ENCODE results near the gene RXRA. TPM values are rescaled to one million over a fixed set of nuclear protein-coding genes. Genes with fewer than 3 reads are reported as not detected.
A peak's percentile ranks its signal among the peaks of the same experiment; 100 is the strongest.

The RXRA gene
- polyA plus RNA-seq, 4 donors, result 30.8 to 83.5 (median 41.5) TPM

DNA sequence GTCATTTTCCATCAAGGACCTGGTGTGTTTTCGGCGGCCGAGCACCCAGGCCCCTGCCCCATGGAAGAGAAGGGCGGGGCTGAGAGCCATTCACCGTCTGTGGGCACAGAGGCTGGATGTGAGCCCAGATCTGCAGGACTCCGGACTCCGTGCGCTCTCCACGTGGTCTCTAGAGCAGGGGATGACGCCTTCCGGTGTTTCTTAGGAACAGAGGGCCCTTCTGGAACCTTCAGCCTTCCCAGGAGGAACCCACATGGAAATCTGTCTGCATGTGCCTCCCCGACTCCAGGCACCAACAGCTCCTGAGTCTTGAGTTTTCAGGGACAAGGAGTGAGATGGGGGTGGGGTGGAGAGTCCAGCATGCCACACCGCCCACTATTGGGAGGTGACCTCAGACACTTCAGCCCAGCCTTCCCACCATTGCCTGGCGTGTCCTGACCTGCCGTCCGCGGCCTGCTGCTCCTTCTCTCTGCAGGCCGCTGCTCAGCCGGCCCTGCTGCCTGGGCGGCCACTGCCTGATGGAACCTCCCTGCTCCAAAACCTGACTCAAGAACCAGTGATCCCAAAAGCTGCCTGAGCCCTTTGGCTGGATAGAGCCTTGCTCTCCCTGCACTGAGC is 2.4 kb upstream of the RXRA start:
- no peak overlapping the region for H3K4me3 ChIP-seq (ENCODE audit: low read depth in 1 of 3, low read length in 3 of 3)

DNA sequence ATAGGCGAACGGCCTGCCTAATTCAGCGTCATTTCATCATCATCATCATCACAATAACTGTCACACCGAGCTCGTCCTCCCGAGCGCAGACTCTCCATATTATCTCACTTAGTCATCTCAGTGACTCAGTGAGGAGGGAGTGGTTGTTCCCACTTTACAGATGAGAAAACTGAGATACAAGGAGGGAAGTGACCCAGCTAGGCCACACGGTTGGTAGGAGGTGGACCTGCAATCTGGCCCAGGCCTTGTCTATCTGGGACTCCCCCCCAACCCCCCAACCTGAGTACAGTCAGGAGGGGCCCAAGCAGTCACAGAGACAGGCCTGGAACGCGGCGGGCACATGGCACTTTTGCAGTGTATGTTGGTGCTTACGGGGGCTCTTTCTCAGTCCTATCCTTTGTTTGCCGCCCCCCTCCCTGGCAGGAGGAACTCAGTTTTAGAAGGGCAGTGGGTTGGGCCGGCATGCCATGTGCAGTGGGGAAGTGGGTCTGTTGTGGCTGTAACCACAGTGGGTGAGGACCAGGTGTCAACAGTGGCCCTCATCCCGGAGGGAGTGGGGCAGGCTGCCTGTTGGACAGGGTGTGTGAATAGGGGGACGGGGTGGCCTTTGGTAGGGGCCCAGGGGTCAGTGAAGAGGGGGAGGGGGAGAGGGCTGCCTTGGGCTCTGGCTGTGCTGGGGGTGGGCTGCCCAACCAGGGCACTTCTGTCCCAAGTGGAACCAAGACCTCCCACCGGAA is 1.7 kb upstream of the RXRA start:
- peak overlapping the region in 2 of 3 donors; percentile 67 to 88 for H3K4me3 ChIP-seq (ENCODE audit: low read depth in 1 of 3, low read length in 3 of 3)
- H3K36me3 ChIP-seq (ENCODE audit: control insufficient read depth in 3 of 3, insufficient read depth in 2 of 3, low read depth in 1 of 3, low read length in 3 of 3), result no peaks in the 10 kb centered on the region
- peaks cover 6 to 51% (median 12%) of the 10 kb centered on the region in 3 donors for H3K4me1 ChIP-seq (ENCODE audit: control insufficient read depth in 3 of 3, insufficient read depth in 2 of 3, low read depth in 1 of 3, low read length in 2 of 3)
- DNase-seq (peak in 1 of 2 donors; percentile 33), FAIRE-seq (no peak)
- H3K27me3 ChIP-seq (ENCODE audit: control insufficient read depth in 3 of 3, insufficient read depth in 3 of 3, low read length in 3 of 3), result no peaks in the 10 kb centered on the region
- 73 to 75% (median 75%) methylated on average over 17 of the region's 17 CpGs for WGBS, 3 donors
- peak overlapping the region in 2 of 3 donors; percentile 99 for H3K27ac ChIP-seq (ENCODE audit: low read depth in 1 of 3, low read length in 2 of 3)
- no peaks in the 10 kb centered on the region for H3K9me3 ChIP-seq (ENCODE audit: control insufficient read depth in 2 of 2, insufficient read depth in 1 of 2, low read depth in 1 of 2, low read length in 1 of 2)

More for the DNA sequence above, 2.4 kb upstream of the RXRA start:
- H3K36me3 ChIP-seq (ENCODE audit: control insufficient read depth in 3 of 3, insufficient read depth in 2 of 3, low read depth in 1 of 3, low read length in 3 of 3), result no peaks in the 10 kb centered on the region
- no peaks in the 10 kb centered on the region for H3K9me3 ChIP-seq (ENCODE audit: control insufficient read depth in 2 of 2, insufficient read depth in 1 of 2, low read depth in 1 of 2, low read length in 1 of 2)
- FAIRE-seq (no peak), DNase-seq (peak; percentile 42 to 97)
- WGBS, 3 donors, result 44 to 60% (median 49%) methylated on average over 20 of the region's 20 CpGs
- H3K27me3 ChIP-seq (ENCODE audit: control insufficient read depth in 3 of 3, insufficient read depth in 3 of 3, low read length in 3 of 3), result no peaks in the 10 kb centered on the region
- peaks cover 6 to 47% (median 12%) of the 10 kb centered on the region in 3 donors for H3K4me1 ChIP-seq (ENCODE audit: control insufficient read depth in 3 of 3, insufficient read depth in 2 of 3, low read depth in 1 of 3, low read length in 2 of 3)
- H3K27ac ChIP-seq (ENCODE audit: low read depth in 1 of 3, low read length in 2 of 3), result peak overlapping the region in 2 of 3 donors; percentile 99

DNA sequence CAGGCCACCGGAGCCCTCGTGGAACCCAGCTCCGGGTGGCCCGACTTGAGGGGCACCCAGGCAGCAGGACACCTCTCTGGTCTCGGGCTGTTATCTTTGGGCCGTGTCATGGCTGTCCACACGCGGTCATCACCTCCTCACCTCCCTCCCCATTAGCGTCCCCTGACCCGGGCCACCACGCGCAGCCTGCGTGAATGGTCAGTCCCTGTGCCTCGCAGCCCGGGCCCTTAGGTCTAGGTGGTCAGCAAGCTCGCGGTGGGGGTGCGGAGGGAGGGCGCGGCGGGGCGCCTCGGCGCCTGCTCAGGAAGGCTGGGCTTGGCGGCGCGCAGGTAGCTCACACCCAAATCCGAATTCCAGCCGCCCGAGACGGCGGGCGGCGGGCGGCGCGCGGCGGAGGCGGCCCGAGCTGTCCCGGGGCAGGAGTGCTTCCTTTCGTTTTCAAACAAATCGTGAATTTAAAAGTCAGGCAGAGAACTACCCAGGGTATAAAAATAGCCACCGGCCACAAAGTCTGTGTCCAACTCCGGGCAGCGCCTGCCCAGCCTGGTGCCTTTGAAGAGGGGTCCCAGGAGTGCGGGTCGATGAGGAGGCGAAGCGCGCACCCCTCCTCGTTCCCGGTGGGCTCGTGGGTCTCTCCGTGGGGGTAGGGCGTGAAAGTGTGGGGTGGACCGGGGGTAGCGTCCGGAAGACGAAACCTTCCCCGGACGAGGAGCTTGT is 1.0 kb upstream of the RXRA start:
- H3K36me3 ChIP-seq (ENCODE audit: control insufficient read depth in 3 of 3, insufficient read depth in 2 of 3, low read depth in 1 of 3, low read length in 3 of 3), result peaks cover 0 to 3% (median 0%) of the 10 kb centered on the region in 3 donors
- peak overlapping the region; percentile 82 to 99 (median 99) for H3K27ac ChIP-seq (ENCODE audit: low read depth in 1 of 3, low read length in 2 of 3)
- peak; percentile 64 to 79 for DNase-seq
- H3K4me1 ChIP-seq (ENCODE audit: control insufficient read depth in 3 of 3, insufficient read depth in 2 of 3, low read depth in 1 of 3, low read length in 2 of 3), result peaks cover 6 to 51% (median 14%) of the 10 kb centered on the region in 3 donors
- H3K4me3 ChIP-seq (ENCODE audit: low read depth in 1 of 3, low read length in 3 of 3), result peak overlapping the region; percentile 67 to 88 (median 71)
- 5 to 6% (median 5%) methylated on average over 48 to 63 of the region's 63 CpGs for WGBS, 3 donors
- H3K27me3 ChIP-seq (ENCODE audit: control insufficient read depth in 3 of 3, insufficient read depth in 3 of 3, low read length in 3 of 3), result no peaks in the 10 kb centered on the region
- H3K9me3 ChIP-seq (ENCODE audit: control insufficient read depth in 2 of 2, insufficient read depth in 1 of 2, low read depth in 1 of 2, low read length in 1 of 2), result no peaks in the 10 kb centered on the region
- no peak for FAIRE-seq

DNA sequence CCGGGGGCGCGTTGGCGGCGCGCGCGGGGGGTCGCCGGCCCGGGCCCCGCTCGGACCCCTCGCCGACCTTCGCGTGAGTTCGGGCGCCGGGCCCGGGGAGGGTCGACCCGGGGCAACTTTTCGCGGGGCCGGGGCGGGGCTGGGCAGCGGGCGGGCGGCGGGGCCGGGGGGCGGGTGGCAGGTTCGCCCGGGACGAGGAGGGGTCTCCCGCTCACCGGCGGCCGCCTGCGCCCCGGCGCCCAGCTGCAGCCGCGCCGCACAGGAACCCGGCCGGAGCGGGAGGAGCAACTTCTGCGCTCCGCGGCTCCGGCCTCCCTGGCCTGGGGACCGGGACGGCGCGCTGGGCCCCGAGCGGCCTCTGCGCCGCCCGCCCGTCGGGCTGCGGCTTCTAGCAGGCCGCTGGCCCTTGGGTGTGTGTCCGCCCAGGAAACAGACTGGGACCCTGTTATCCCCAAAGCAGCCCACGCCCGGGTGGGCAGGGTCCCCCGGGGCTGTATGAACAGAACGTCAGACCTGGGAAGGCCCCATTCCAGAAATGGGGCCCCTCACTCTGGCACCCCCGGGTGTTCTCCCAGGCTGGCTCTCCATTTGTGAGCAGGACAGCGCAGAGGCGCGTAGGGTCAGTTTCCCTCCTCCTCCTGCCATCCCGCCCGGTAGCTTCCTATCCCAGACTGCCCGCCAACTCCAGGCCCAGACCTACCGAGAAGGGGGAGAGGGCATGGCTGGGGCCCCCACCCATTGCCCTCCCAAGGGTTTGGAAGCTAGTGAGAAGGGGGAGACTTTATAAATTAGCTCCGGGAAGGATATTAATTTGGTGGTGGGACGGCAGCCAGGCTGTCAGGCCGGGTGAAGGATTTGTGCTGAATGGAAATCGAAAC is 708 bp downstream of the RXRA start:
- Histone ChIP-seq H3K27ac (ENCODE audit: low read depth in 1 of 3, low read length in 2 of 3) (peak overlapping the region; percentile 79 to 96 (median 92)), H3K4me3 (ENCODE audit: low read depth in 1 of 3, low read length in 3 of 3) (peak overlapping the region; percentile 61 to 93 (median 88)), H3K9me3 (ENCODE audit: control insufficient read depth in 2 of 2, insufficient read depth in 1 of 2, low read depth in 1 of 2, low read length in 1 of 2) (no peaks in the 10 kb centered on the region), H3K4me1 (ENCODE audit: control insufficient read depth in 3 of 3, insufficient read depth in 2 of 3, low read depth in 1 of 3, low read length in 2 of 3) (peaks cover 7 to 51% (median 21%) of the 10 kb centered on the region in 3 donors), H3K36me3 (ENCODE audit: control insufficient read depth in 3 of 3, insufficient read depth in 2 of 3, low read depth in 1 of 3, low read length in 3 of 3) (peaks cover 0 to 20% (median 0%) of the 10 kb centered on the region in 3 donors), H3K27me3 (ENCODE audit: control insufficient read depth in 3 of 3, insufficient read depth in 3 of 3, low read length in 3 of 3) (no peaks in the 10 kb centered on the region)
- WGBS, 3 donors, result 1 to 4% (median 3%) methylated on average over 27 to 83 of the region's 83 CpGs
- peak; percentile 30 to 60 for DNase-seq
- FAIRE-seq, result no peak

DNA sequence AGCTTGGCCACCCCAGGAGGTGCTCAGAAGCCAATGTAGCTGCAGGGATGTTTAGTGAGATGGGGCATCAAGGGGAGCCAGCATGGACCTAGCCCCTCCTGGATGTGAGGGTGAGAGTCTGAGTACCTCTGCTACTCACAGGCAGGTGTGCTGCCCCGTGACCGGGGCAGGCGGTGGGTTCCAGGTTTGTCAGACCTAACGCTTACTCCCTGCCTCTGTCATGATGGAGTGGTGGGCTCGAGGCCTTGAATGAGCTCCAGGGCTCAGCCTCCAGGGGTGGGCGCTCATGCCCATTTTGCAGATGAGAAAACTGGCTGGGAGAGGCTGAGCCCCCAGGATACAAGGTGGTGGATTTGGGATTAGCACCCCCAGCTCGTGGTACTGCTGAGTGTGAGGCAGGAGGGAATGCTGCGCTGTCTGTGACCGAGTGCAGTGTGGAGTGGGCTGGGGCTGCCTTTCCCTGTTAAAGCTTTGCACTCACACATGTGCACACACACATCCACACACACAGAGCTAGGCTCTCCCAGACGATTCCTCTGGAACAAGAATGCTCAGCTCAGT is 1.5 kb downstream of the RXRA start:
- peaks cover 13 to 54% (median 26%) of the 10 kb centered on the region in 3 donors for H3K4me1 ChIP-seq (ENCODE audit: control insufficient read depth in 3 of 3, insufficient read depth in 2 of 3, low read depth in 1 of 3, low read length in 2 of 3)
- peak overlapping the region; percentile 88 to 96 (median 92) for H3K27ac ChIP-seq (ENCODE audit: low read depth in 1 of 3, low read length in 2 of 3)
- no peaks in the 10 kb centered on the region for H3K9me3 ChIP-seq (ENCODE audit: control insufficient read depth in 2 of 2, insufficient read depth in 1 of 2, low read depth in 1 of 2, low read length in 1 of 2)
- H3K36me3 ChIP-seq (ENCODE audit: control insufficient read depth in 3 of 3, insufficient read depth in 2 of 3, low read depth in 1 of 3, low read length in 3 of 3), result peaks cover 0 to 20% (median 0%) of the 10 kb centered on the region in 3 donors
- FAIRE-seq (no peak), DNase-seq (peak in 1 of 2 donors; percentile 44)
- 12 to 37% (median 32%) methylated on average over 10 of the region's 10 CpGs for WGBS, 3 donors
- H3K4me3 ChIP-seq (ENCODE audit: low read depth in 1 of 3, low read length in 3 of 3), result peak overlapping the region; percentile 61 to 93 (median 88)
- H3K27me3 ChIP-seq (ENCODE audit: control insufficient read depth in 3 of 3, insufficient read depth in 3 of 3, low read length in 3 of 3), result no peaks in the 10 kb centered on the region

DNA sequence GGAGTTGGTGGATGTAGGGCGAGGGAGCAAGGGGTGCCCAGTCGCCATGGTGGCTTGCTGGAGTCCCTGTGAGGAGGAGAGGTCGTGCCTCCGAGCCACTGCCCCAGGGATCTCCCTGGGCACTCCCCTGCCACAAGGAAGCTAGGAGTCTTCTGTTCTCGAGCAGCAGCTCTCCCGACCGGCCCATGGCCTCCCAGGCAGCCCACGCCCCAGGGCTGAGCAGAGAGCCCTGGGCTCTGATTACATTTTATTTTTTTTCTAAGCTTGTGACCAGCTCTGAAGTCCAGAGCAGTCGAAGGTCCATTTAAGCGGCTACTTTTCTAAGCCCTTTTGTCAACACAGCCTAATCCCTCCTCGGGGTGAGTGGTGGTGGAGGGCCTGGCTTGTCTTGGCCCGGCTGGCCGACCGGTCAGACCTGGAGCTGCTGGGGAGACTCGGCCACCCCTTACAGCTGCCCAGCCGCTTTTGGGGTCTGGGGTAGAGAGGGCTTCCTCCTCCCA is 2.1 kb downstream of the RXRA start:
- Histone ChIP-seq H3K4me3 (ENCODE audit: low read depth in 1 of 3, low read length in 3 of 3) (peak overlapping the region; percentile 20 to 93 (median 88)), H3K9me3 (ENCODE audit: control insufficient read depth in 2 of 2, insufficient read depth in 1 of 2, low read depth in 1 of 2, low read length in 1 of 2) (no peaks in the 10 kb centered on the region), H3K36me3 (ENCODE audit: control insufficient read depth in 3 of 3, insufficient read depth in 2 of 3, low read depth in 1 of 3, low read length in 3 of 3) (peaks cover 0 to 20% (median 0%) of the 10 kb centered on the region in 3 donors), H3K27me3 (ENCODE audit: control insufficient read depth in 3 of 3, insufficient read depth in 3 of 3, low read length in 3 of 3) (no peaks in the 10 kb centered on the region), H3K4me1 (ENCODE audit: control insufficient read depth in 3 of 3, insufficient read depth in 2 of 3, low read depth in 1 of 3, low read length in 2 of 3) (peaks cover 15 to 60% (median 26%) of the 10 kb centered on the region in 3 donors), H3K27ac (ENCODE audit: low read depth in 1 of 3, low read length in 2 of 3) (peak overlapping the region; percentile 88 to 96 (median 92))
- FAIRE-seq (no peak), DNase-seq (peak; percentile 77)
- 14 to 28% (median 26%) methylated on average over 16 of the region's 16 CpGs for WGBS, 3 donors

DNA sequence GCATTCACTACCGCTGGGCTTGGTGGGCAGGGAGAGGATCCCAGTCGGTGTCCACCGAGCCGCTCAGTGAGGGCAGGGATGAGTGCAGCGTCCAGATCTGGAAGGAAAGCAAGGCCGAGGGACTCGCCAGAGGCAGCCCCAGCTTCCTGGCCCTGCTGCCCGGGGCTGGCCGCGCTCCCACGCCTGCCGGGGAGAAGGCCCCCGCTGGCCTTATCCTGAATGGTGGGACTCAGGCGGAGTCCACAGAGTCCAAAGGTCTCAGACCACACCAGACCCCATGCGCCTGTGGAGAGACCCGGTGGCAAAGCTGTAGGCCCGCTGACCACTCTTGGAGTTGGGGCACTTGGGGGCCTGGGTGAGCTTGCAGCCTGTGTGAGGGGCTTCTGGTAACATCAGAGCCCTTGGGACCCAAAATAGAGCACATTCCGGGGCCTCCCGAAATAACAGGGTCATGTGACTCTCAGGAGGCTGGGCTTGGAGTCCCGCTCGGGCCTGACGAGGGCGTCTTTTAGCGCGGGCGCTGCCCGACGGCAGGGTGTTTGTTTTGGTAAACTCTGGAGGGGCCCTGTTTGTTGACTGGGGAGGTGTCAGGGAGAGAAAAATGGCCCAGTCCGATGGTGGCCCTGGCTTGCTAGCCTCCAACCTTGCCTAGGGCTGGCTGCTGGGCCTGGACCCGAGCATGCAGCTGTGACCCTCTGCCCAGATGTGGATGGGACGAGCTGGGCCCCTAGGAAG is 2.8 kb downstream of the RXRA start:
- no peaks in the 10 kb centered on the region for H3K9me3 ChIP-seq (ENCODE audit: control insufficient read depth in 2 of 2, insufficient read depth in 1 of 2, low read depth in 1 of 2, low read length in 1 of 2)
- no peak for FAIRE-seq
- peaks cover 16 to 66% (median 24%) of the 10 kb centered on the region in 3 donors for H3K4me1 ChIP-seq (ENCODE audit: control insufficient read depth in 3 of 3, insufficient read depth in 2 of 3, low read depth in 1 of 3, low read length in 2 of 3)
- 15 to 36% (median 35%) methylated on average over 29 to 31 of the region's 31 CpGs for WGBS, 3 donors
- peak overlapping the region; percentile 20 to 93 (median 88) for H3K4me3 ChIP-seq (ENCODE audit: low read depth in 1 of 3, low read length in 3 of 3)
- peak overlapping the region; percentile 88 to 96 (median 92) for H3K27ac ChIP-seq (ENCODE audit: low read depth in 1 of 3, low read length in 2 of 3)
- peaks cover 0 to 20% (median 0%) of the 10 kb centered on the region in 3 donors for H3K36me3 ChIP-seq (ENCODE audit: control insufficient read depth in 3 of 3, insufficient read depth in 2 of 3, low read depth in 1 of 3, low read length in 3 of 3)
- DNase-seq, result peak; percentile 61 to 72
- H3K27me3 ChIP-seq (ENCODE audit: control insufficient read depth in 3 of 3, insufficient read depth in 3 of 3, low read length in 3 of 3), result no peaks in the 10 kb centered on the region

All from small intestine (tissue), 7 donors.